Measurements from ENCODE around the gene FNIP2.
"Not testable (repeated sequence)": the region's sequence is repeated elsewhere in the genome, so short reads cannot be mapped to it uniquely, and the experiment has no call there.

Gene FNIP2

DNA sequence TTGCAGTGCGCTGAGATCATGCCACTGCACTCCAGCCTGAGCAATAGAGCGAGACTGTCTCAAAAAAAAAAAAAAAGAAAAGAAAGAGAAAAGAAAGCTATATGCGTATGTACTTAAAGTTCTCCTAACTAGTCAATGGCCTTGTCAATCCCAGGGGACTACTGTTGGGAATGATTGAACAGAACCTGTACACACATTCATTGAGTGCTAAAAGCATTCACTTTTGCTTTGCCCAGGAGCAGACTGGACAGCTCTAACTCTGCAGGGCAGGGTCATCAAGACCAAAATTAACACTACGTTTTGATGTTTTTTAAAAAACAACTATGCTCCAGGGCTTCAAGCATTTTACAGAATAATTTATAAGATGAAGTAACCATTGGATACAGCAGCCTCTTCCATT, 106.2 kb downstream of the FNIP2 start:
- DNase-seq: no peak

DNA sequence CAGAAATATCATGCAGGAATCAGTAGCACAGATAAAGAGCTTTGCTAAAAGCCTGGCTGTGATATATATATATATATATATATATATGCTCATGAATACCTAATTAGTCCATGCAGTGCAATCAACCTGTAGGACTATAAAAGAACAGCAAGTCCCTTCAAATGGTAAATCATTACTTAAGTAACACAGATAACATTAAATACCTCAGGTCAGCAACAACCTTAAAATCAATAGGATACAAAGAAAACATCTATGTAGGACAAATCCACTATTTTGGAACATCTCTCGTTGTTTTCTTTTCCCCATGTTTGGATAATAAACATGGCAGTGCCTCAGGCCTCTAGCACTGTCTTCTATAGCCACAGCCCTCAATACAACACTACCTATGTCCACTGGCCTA, 106.6 kb downstream of the FNIP2 start:
- no peak for DNase-seq

DNA sequence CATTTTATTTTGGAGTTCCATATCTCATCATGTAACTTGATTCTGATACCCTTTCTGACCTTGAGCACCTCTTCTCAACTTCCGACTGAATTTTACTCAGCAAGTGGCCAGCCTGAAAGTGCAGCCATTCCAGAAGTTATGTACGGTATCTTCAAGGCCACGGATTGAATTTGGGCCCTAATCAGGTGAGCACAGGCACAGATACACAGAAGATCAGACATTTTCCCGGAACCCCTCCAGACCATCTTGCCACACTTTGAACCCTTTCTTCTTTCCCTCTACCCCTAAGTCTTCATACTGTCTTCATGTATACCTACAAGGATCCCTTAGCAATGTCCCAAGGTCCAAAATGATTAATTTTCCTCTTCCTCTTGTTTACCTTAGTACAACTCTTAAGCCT, 108.2 kb downstream of the FNIP2 start:
- DNase-seq: no peak

DNA sequence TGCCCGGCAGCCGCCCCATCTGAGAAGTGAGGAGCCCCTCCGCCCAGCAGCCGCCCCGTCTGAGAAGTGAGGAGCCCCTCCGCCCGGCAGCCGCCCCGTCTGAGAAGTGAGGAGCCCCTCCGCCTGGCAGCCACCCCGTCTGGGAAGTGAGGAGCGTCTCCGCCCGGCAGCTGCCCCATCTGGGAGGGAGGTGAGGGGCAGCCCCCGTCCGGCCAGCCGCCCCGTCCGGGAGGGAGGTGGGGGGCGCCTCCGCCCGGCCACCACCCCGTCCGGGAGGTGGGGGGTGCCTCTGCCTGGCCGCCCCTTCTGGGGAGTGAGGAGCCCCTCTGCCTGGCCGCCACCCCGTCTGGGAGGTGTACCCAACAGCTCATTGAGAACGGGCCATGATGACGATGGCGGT, 113.3 kb downstream of the FNIP2 start:
- DNase-seq: not testable (repeated sequence)

DNA sequence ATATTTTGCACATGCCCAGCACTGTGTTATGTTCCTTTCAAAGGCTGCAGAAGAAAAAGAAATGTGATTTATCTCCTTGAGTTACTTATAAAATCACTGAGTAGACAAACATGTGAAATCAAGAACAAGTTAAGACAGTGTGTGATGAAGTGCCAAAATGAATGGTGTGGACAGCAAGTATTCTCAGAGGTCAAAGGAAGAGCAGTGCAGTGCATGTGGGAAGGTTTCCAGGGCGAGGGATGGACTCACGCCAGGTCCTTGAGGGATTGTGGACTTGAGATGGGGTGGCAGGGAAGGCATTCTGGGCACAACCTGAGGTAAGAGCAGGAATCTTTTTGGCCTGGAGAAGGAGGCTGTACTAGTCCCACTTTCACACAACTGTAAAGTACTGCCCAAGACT, 115.5 kb downstream of the FNIP2 start:
- DNase-seq: no peak

DNA sequence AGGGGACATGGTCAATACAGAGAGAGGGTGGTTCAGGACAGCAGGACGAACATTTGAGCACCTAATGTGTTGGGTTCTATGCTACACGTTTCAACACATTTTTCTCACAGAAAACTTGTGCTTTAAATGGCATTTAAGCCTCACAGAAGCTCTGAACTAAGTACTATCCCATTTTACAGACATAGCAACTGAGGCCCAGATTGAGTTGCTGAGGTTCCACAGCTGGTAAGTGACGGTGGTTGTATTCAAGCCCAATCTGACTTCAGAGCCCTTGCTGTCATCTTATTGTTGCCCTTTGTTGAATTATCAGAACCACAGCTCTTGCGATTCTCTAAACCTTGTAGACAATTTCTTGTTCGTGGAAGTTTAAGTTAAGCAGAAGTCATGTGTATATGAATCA, 116.7 kb downstream of the FNIP2 start:
- DNase-seq: no peak

DNA sequence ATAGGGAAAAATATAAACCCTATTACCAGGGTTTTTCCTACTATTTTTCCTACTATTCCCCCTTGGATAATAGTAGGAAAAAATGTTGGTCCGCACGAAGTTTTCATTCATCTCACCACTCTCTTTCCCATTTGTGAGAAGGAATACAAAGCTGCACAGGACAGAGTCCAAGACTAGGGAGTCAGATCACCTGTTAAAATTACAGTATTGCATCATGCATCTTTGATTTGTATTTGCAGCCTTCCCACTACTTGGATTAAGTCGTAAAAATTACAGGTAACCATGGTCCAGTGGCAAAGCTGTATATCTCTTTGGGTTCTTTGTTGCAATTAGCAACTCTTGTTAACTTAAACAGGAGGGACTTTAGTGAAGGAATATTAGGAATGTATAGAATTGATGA, 121.5 kb downstream of the FNIP2 start:
- no peak for DNase-seq

DNA sequence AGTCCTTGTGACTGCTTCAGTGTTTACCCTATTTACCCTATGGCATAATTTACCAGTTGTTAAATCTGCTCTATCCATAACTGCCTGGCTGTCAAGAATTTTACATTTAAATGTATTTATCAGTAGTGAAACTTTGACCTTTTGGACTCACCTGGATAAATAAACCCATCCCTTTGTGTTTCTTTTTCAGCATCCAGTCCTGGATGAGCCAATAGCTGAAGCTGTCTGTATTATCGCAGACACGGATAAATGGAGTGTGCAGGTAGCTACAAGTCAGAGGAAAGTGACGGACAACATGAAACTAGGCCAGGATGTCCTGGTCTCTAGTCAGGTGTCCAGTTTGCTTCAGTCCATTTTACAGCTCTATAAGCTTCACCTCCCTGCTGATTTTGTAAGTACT, 122.4 kb downstream of the FNIP2 start:
- no peak for DNase-seq

DNA sequence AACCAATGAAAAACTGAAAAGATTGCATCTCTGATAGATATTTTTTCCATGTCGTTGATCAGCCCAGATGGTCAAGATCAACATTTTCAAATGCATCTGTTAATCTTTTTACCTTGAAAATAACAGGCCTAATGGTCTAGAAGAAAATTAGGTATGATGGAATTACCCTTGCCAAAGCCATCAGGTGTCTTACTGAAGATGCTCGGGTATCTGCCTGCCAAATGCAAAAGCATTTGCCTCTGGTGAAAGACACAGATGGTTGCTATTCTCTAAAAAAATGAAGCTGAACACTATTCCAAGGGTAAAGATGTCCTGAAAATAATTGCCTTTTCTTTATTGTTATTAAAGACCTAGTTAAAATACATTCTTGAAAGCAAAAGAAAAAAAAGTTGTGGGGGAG, 126.0 kb downstream of the FNIP2 start:
- DNase-seq: no peak

DNA sequence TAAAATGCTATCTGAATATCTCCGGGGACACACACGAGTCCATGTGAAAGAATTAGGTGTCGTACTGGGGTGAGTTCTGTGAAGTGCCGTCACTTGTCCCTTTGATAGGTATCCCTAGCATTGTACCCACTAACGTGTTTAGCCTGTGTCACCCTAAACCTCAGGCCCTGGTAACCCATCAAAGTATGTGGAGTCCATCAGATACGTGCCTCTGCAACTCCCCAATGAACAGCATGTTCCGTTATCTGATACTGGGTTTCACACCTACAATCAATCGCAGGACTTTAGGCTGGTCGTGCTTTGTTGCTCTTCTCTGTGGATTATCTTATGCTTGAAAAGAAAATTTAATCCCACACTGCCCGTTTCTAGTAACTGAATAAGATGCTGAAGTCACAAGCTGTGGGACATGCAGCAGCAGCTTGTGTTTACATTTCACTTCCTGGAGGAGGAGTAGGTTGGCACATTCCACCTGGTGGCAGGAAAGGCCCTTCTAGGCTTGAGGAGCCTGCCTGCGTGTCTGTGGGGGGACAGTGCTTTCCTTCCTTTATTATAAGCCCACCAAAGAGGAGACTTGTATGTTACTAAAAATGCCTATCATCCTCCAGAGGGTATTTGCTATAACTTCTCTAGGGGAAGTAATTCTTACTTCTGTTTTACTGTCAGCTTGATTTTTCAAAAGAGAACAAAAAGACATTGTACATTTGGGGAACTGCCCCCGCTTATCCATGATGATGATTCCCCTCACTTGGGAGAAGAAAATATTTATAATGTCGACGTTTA, 127.2 kb downstream of the FNIP2 start:
- peak; percentile 24 for DNase-seq

DNA sequence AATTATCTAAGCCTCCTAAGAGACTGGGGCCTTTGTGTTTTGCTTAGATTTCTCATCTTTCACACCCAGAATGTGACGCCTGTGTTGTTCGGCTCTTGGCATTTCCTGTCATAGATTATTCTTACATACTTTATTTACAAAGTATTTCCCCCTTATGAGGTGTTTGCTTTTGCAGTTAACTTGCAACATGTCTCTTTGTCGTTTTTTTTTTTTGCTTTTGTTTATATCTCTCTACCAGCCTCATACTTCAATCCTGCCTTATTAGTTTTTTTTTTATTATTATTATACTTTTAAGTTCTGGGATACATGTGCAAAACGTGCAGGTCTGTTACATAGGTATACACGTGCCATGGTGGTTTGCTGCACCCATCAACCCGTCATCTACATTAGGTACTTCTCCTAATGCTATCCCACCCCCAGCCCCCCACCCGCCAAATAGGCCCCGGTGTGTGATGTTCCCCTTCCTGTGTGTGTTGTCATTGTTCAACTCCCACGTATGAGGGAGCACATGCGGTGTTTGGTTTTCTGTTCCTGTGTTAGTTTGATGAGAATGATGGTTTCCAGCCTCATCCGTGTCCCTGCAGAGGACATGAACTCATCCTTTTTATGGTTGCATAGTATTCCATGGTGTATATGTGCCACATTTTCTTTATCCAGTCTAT, 127.9 kb downstream of the FNIP2 start:
- not testable (repeated sequence) for DNase-seq

DNA sequence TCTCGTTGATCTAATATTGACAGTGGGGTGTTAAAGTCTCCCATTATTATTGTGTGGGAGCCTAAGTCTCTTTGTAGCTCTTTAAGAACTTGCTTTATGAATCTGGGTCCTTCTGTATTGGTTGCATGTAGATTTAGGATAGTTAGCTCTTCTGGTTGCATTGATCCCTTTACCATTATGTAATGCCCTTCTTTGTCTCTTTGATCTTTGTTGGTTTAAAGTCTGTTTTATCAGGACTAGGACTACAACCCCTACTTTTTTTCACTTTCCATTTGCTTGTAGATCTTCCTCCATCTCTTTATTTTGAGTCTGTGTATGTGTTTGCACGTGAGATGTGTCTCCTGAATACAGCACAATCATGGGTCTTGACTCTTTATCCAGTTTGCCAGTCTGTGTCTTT, 131.6 kb downstream of the FNIP2 start:
- DNase-seq: not testable (repeated sequence)

DNA sequence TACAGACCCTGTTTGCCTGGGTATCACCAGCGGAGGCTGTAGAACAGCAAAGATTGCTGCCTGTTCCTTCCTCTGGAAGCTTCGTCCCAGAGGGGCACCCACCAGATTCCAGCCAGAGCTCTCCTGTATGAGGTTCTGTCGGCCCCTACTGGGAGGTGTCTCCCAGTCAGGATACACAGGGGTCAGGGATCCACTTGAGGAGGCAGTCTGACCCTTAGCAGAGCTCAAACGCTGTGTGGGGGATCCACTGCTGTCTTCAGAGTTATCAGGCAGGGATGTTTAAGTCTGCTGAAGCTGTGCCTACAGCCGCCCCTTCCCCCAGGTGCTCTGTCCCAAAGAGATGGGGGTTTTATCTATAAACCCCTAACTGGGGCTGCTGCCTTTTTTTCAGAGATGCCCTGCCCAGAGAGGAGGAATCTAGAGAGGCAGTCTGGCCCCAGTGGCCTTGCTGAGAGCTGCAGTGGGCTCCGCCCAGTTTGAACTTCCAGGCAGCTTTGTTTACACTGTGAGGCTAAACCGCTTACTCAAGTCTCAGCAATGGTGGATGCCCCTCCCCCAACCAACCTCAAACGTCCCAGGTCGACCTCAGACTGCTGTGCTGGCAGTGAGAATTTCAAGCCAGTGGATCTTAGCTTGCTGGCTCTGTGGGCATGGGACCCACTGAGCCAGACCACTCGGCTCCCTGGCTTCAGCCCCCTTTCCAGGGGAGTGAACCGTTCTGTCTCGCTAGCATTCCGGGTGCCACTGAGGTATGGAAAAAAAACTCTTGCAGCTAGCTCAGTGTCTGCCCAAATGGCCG, 133.7 kb downstream of the FNIP2 start:
- not testable (repeated sequence) for DNase-seq

DNA sequence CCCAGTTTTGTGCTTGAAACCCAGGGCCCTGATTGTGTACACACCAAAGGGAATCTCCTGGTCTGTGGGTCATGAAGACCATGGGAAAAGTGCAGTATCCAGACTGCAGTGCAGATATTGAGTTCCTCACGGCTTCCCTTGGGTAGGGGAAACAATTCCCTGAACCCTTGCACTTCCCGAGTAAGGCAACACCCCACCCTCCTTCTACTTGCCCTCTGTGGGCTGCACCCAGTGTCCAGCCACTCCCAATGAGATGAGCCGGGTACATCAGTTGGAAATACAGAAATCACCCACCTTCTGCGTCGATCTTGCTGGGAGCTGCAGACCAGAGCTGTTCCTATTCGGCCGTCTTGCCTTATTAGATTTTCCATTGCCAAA, 134.2 kb downstream of the FNIP2 start:
- DNase-seq: no peak

DNA sequence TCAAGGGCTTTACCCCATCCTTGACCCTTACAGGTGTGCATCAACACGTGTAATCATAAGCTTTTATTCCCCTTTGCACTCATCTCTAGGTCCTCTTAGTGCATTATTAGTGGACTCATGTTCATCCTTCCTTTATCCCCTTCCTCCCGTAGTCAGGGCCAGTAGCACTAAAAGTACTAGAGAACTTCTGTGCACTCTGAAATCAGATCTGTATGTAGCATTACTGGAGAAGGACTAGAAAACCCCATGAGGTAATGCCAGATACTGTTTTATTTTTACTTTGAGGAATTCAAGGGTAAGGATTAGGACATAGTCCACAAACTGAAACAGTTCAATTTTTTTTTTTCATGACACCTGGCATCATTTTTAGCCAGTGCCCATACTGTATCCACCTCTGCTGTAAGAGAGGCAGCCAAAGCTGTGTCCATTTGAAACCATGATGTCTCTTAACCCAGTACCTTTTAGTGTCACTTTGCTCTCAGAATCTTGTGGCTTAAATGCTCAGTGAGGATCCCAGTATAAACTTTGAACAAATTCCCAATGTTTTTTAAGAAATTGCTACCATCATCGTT, 134.7 kb downstream of the FNIP2 start:
- no peak for DNase-seq

DNA sequence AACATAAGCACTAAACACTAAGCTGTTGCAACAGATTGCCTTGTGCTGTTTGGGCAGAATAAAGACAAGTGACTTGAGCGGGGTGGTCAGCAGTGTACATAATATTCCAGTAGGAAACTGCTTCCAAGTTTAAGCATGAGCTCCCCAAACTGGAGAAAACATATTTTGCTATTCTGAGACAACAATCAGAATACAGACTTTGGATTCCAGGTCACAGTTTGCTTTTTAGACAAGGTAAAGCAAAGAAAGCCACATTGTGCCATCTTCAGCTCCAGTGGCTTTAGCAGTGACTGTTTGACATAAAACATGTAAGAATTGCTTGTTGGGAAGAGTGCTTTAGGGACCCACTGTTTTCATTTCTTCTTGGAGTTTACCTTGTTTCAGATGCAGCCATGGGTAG, 136.0 kb downstream of the FNIP2 start:
- DNase-seq: no peak

DNA sequence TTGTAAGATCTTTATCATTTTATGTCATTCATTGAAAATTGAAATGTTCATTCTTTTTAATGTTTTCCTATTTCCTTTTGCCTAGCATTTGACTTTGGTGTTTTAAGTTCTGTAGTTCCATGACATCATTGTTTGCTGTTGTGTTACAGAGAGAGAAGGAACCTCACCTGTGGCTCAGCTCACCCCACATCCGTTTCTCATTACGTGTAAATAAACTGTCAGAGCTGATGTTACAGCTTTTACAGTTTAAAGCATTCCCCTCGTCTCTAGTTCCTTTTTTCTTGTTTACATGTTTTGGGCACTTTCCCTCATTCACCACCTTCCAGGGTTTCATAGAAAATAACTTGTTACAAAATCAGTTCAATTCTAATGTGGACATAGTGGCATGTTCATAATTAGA, 137.2 kb downstream of the FNIP2 start:
- DNase-seq: no peak

DNA sequence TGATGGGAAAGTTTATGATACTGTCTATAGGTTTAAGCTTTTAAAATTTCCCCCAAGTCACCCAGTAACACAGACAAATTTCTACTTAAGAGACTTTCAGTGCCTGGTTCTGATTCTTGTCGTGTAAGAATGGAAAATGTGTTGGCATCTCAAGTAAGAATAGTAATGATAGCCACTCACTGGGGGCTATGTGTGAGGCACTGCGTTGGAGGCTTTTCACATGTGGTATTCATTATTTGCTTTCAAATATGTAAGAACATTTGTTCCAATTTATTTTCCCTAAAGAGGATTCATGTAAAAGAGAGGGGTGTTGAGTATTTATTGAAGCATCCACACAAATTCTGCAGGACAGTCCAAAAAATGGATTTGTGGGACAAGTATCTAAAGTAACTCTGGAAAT, 143.6 kb downstream of the FNIP2 start:
- DNase-seq: no peak

DNA sequence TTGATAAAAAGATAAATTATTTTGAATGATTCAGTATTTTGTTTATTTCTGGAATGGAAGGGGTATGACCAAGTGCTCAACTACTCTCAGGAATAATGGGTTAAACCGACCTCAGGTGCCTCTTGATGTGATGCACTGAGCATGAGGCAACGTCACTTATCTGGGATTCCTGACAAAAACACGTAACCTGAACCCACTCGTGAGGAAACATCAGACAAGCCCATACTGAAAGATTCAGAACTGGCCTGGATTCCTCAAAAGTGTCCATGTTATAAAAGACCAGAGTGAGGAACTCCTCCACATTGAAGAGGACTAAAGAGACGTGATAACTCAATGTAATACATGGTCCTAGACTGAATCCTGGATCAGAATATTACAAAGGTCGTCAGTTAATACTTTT, 144.0 kb downstream of the FNIP2 start:
- DNase-seq: no peak

DNA sequence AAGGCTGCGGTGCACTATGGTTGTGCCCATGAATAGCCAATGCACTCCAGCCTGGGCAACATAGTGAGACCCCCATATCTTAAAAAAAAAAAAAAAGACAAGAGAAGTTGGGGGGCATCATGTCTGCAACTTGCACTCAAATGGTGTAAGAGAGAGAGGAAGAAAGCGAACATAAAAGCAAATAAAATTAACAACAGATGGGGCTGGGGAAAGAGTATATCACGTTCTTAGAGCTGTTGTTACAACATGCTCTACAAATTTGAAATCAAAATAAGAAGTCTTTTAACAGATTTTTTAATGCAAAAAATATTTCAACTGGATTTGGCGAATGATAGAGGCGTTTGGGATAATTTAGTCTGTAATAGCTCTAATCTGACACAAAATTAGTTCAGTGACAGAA, 144.9 kb downstream of the FNIP2 start:
- DNase-seq: no peak

DNA sequence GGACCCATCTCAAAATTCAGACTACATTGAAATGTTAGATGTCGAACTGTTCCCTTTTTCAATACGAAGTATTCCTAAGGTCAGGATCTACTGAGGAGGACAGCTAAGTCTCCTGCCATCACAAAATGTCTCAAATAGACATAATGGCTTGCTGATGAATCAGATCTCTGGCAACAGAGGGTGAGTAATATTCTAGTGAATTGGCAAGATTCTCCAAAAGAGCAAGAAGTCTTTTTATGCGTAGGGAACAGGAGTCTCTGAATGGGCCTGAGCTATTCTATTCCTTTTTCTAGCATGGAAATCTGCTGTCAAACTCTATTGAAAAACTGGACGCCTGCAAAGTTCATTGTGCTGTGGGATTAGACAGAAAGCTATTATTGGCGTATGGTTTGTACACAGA, 145.4 kb downstream of the FNIP2 start:
- DNase-seq: no peak

DNA sequence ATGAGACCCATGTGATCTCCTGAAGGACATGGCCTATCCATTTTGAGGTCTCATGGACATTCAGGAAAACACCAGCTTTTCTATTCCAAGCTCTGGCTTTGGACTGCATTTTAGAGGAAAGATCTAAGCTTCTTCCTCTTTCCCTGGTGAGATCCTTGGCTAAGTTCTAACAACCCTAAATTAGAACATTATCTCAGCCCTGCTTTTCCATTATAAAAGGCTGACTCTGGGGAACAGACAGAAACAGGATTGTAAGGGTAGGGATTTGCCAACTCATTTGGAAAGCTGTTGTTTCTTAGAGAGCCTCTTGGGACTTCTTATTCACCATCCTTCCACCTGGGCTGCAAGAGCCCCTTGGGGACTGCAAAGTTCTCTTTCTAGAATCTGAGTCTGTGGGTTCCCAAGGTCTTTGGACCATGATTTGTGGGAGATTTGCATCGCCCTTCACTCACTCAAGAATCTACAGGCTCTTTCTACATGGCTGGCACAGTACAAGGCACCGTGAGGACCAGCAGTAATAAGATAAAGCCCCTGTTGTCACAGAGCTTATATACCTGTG, 146.9 kb downstream of the FNIP2 start:
- DNase-seq: no peak

DNA sequence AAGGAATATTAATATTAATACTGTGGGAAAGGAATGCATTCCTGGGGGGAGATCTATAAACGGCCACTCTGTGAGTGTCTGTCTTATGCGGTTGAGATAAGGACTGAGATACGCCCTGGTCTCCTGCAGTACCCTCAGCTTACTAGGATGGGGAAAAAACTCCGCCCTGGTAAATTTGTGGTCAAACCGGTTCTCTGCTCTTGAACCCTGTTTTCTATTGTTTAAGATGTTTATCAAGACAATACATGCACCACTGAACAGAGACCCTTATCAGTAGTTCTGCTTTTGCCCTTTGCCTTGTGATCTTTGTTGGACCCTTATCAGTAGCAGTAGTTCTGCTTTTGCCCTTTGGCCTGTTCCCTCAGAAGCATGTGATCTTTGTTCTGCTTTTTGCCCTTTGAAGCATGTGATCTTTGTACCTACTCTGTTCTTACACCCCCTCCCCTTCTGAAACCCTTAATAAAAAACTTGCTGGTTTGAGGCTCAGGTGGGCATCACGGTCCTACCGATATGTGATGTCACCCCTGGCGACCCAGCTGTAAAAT, 151.7 kb downstream of the FNIP2 start:
- not testable (repeated sequence) for DNase-seq

All from NCI-H2029 (cell line).